Gastroesophageal sphincter (tissue), 4 donors: ENCODE data around the gene SPRYD7. TPM values are rescaled to one million over a fixed set of nuclear protein-coding genes. Genes with fewer than 3 reads are reported as not detected.
"Not testable (repeated sequence)": the region's sequence is repeated elsewhere in the genome, so short reads cannot be mapped to it uniquely, and the experiment has no call there.

Experiments used
- ATAC-seq: fragments of 150-250 bp; one replicate; pipeline ENCODE4 v1.9.1; 2016; ENCODE audit warnings: mild to moderate bottlenecking, moderate library complexity
- H3K27ac ChIP-seq, 4 donors: fragments of 200-600 bp; sonication (generic) in 3 of 4; 1 replicate in 3 of 4; 2 replicates in 1 of 4; pipeline ENCODE4 v1.5.1; 2016 to 2019
- H3K27me3 ChIP-seq: fragments of 200-600 bp; sonication (generic); one replicate; pipeline ENCODE4 v1.5.1; 2019
- H3K36me3 ChIP-seq, 2 donors: fragments of 200-600 bp; sonication (generic); one replicate each; pipeline ENCODE4 v1.5.1; 2019; ENCODE audit warnings: control low read depth in 1 of 2
- H3K4me1 ChIP-seq, 3 donors: fragments of 200-600 bp; sonication (generic); 1 replicate in 2 of 3; 2 replicates in 1 of 3; pipeline ENCODE4 v1.5.1; 2016 to 2019; ENCODE audit warnings: control low read depth in 2 of 3
- H3K4me3 ChIP-seq, 2 donors: fragments of 200-600 bp; sonication (generic); one replicate each; pipeline ENCODE4 v1.5.1; 2019; ENCODE audit warnings: mild to moderate bottlenecking in 1 of 2, moderate library complexity in 1 of 2
- H3K9me3 ChIP-seq, 3 donors: fragments of 200-600 bp; sonication (generic); one replicate each; pipeline ENCODE4 v1.5.1; 2017 to 2019; ENCODE audit warnings: control low read depth in 2 of 3
- EP300 ChIP-seq: sonication (generic); formaldehyde crosslinking; IDR thresholded peaks from one replicate; pipeline ENCODE4 v1.6.1; 2017; ENCODE audit warnings: antibody characterized with exemption, mild to moderate bottlenecking
- POLR2A ChIP-seq, 2 donors: fragments of 450-650 bp; IDR thresholded peaks; one replicate each; pipeline ENCODE4 v1.6.1; 2017; ENCODE audit warnings: antibody characterized with exemption in 2 of 2, mild to moderate bottlenecking in 2 of 2, moderate library complexity in 1 of 2
- POLR2AphosphoS5 ChIP-seq: sonication (generic); formaldehyde crosslinking; IDR thresholded peaks from one replicate; pipeline ENCODE4 v1.6.1; 2017; ENCODE audit warnings: antibody characterized with exemption
- WGBS, 2 donors: methylation state at CpG; one replicate each; pipeline ENCODE4 v1.1.5; 2018; ENCODE audit warnings: low coverage in 1 of 2; 5-methylcytosine and 5-hydroxymethylcytosine counted together
- total RNA-seq, 4 donors: library from RNA; depleted of rRNA; stranded (reverse); fragments of >200 nt; gene quantifications; one replicate each; pipeline ENCODE4 v1.1.0, GENCODE V29; 2016
- TF ChIP-seq, protein P1 (sequence below), 4 experiments: fragments of 200-600 bp in 2 of 4; fragments of 450-650 bp in 2 of 4; sonication (generic) in 1 of 4; IDR thresholded peaks; one replicate each; pipeline ENCODE4 v1.5.1; 2017 to 2019; ENCODE audit warnings: antibody characterized with exemption in 4 of 4, mild to moderate bottlenecking in 2 of 4, moderate library complexity in 2 of 4

SPRYD7 gene
- total RNA-seq, 4 donors from 2014 or later, result 8.6 to 16.5 (median 15.1) TPM

DNA sequence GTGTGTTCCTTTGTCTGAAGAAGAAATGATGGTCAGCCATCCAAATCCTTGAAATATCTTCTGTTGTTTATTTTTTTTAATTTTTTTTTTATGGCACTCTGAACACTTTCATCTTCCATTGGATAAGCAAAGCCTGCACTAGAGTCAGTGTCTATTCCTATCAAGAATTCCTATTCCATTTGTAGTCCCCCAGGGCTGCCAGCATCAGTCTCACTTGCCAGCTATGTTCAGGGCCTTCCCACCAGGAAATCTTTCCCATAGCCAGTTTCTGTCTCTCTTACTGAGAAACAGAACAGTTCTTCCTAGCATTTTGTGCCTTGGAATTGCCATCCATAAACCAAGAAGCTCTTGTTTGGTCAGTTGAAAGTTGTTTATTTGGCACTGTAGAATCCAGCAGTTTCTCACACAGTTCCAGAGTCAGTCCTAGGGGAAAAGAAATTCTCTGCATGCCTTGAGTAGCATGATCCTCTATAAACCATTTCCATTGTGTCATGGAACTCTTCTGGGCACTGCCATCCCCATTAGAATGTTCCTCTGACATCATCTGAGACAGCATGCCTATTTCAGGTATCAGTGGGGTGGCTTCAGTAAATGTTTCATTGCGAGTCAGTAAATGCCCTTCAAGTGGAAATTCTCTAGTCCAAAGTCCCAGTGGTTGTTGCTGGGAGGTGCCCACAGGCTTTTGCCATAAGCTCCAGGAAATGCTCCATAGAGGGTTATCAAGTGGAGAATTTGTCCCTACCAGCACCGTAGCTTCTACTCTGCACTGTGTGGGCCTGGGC lies 18.7 kb upstream of the SPRYD7 start:
- TF ChIP-seq, protein P1, sequence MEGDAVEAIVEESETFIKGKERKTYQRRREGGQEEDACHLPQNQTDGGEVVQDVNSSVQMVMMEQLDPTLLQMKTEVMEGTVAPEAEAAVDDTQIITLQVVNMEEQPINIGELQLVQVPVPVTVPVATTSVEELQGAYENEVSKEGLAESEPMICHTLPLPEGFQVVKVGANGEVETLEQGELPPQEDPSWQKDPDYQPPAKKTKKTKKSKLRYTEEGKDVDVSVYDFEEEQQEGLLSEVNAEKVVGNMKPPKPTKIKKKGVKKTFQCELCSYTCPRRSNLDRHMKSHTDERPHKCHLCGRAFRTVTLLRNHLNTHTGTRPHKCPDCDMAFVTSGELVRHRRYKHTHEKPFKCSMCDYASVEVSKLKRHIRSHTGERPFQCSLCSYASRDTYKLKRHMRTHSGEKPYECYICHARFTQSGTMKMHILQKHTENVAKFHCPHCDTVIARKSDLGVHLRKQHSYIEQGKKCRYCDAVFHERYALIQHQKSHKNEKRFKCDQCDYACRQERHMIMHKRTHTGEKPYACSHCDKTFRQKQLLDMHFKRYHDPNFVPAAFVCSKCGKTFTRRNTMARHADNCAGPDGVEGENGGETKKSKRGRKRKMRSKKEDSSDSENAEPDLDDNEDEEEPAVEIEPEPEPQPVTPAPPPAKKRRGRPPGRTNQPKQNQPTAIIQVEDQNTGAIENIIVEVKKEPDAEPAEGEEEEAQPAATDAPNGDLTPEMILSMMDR (IDR thresholded peaks at IDR 0.05), result no peak
- TF ChIP-seq EP300 (no peak), POLR2AphosphoS5 (no peak), POLR2A (IDR thresholded peaks at IDR 0.05) (no peak)
- H3K27ac ChIP-seq, result no peak overlapping the region
- ATAC-seq, result no peak
- 91% methylated on average over 1 of the region's 2 CpGs; no CpG with 5 or more reads in 1 of the 2 donors for WGBS, 2 donors
- H3K36me3 ChIP-seq, result no peaks in the 10 kb centered on the region
- no peaks in the 10 kb centered on the region for H3K4me1 ChIP-seq
- no peaks in the 10 kb centered on the region for H3K27me3 ChIP-seq
- H3K4me3 ChIP-seq, result no peak overlapping the region
- no peaks in the 10 kb centered on the region for H3K9me3 ChIP-seq

DNA sequence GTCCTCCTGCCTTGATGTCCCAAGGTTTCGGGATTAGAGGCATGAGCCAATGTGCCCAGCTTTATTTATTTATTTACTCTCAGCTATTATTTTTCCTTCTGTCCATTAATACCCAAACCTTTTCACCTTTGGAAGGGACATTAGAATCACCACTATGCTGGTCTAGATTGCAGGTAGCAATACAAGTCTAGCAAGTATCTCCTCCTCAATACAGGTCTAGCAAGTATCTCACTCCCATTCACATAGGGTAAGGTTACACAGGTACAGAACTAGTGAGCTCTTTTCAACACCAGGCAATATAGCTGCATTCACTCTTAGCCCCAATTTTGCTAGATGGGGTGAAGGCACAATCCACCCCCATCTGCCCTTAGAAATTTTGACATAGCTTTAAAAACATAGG lies 17.4 kb upstream of the SPRYD7 start:
- Histone ChIP-seq H3K9me3 (no peaks in the 10 kb centered on the region), H3K4me3 (no peak overlapping the region), H3K4me1 (no peaks in the 10 kb centered on the region), H3K27me3 (no peaks in the 10 kb centered on the region), H3K27ac (no peak overlapping the region), H3K36me3 (no peaks in the 10 kb centered on the region)
- 100% methylated on average over 1 of the region's 1 CpG; no CpG with 5 or more reads in 1 of the 2 donors for WGBS, 2 donors
- TF ChIP-seq POLR2A (IDR thresholded peaks at IDR 0.05) (no peak), EP300 (no peak), POLR2AphosphoS5 (no peak)
- TF ChIP-seq, protein P1 (IDR thresholded peaks at IDR 0.05), result no peak
- ATAC-seq, result no peak

DNA sequence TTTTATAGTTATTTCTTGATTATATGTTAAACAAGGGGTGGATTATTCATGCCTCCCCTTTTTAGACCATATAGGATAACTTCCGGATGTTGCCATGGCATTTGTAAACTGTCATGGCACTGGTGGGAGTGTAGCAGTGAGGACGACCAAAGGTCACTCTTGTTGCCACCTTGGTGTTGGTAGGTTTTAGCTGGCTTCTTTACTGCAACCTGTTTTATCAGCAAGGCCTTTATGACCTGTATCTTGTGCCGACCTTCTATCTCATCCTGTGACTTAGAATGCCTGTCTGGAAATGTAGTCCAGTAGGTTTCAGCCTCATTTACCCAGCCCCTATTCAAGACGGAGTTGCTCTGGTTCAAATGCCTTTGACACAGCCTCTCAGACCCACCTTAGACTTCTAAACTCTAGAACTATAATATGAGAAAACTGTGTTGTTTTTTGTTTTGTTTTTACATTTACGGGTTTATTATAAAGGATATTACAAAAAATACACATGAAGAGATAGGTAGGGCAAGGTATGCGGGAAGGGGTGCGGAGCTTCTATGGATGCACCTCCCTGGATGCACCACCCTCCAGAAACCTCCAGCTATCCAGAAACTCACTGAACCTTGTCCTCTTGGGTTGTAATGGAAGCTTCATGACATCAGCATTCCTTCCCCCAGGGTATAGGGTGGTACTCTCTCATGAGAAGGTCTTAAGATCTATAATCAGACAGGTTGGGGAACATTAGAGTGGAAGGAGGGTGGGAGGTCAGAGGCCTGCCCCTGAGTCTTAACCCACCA lies 15.8 kb upstream of the SPRYD7 start:
- Histone ChIP-seq H3K27ac (no peak overlapping the region), H3K36me3 (no peaks in the 10 kb centered on the region), H3K4me3 (no peak overlapping the region), H3K4me1 (no peaks in the 10 kb centered on the region), H3K27me3 (no peaks in the 10 kb centered on the region), H3K9me3 (no peaks in the 10 kb centered on the region)
- no peak for ATAC-seq
- TF ChIP-seq, protein P1 (IDR thresholded peaks at IDR 0.05), result no peak
- TF ChIP-seq POLR2AphosphoS5 (no peak), EP300 (no peak), POLR2A (IDR thresholded peaks at IDR 0.05) (no peak)
- WGBS, 2 donors, result 64 to 89% methylated on average over 4 to 7 of the region's 7 CpGs

DNA sequence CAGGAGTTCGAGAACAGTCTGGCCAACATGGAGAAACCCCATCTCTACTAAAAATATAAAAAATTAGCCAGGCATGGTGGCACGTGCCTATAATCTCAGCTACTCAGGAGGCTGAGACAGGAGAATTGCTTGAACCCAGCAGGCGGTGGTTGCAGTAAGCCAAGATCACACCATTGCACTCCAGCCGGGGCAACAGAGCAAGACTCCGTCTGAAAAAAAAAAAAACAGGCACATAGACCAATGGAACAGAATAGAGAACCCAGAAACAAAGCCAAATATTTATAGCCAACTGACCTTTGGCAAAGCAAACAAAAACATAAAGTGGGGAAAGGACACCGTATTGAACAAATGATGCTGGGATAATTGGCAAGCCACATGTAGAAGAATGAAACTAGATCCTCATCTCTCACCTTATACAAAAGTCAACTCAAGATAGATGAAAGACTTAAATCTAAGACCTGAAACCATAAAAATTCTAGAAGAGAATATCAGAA lies 12.7 kb upstream of the SPRYD7 start:
- not testable (repeated sequence) for H3K27me3 ChIP-seq, H3K4me1 ChIP-seq, H3K36me3 ChIP-seq, H3K9me3 ChIP-seq, H3K27ac ChIP-seq, ATAC-seq, H3K4me3 ChIP-seq
- 84 to 86% methylated on average over 5 to 6 of the region's 6 CpGs for WGBS, 2 donors

DNA sequence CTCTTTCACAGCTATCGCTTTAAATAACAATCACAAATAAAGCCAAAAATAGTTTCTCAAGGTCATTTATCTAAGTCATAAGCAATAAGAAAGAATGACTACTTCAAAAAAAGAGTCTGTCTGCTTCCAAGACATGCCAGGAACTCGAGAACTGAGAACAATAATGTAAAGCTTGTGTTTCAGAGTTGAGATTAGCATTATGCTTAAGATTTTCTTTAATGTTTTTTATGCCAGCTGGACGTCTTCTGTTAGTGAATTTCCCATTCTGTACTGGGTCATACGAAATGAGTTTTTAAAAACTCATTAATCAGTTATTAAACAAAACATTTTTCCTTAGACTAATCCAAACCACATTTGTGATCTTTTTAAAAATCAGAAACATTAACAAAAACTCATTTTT lies 3.2 kb upstream of the SPRYD7 start:
- peaks cover 0 to 43% (median 12%) of the 10 kb centered on the region in 3 donors for H3K4me1 ChIP-seq
- H3K4me3 ChIP-seq, result no peak overlapping the region
- ATAC-seq, result no peak
- TF ChIP-seq EP300, result no peak
- no peak for TF ChIP-seq POLR2AphosphoS5
- TF ChIP-seq, protein P1 (IDR thresholded peaks at IDR 0.05), result no peak
- TF ChIP-seq POLR2A (IDR thresholded peaks at IDR 0.05), result no peak
- peak overlapping the region in 3 of 4 donors; percentile 51 to 61 (median 54) for H3K27ac ChIP-seq
- no peaks in the 10 kb centered on the region for H3K27me3 ChIP-seq
- no peaks in the 10 kb centered on the region for H3K36me3 ChIP-seq
- no peaks in the 10 kb centered on the region for H3K9me3 ChIP-seq
- WGBS, 2 donors, result 4 to 21% methylated on average over 4 of the region's 4 CpGs
